SK-N-SH treated with all-trans-retinoic acid at 6 μM for 48 hours (cell line): ENCODE measurements around the gene SPP2.

Experiments
- GLIS3 ChIP-seq: fragments of 250-450 bp; sonication (Bioruptor Pico); IDR thresholded peaks from 2 replicates; pipeline ENCODE4 v1.5.0; 2020; ENCODE audit warnings: mild to moderate bottlenecking, moderate library complexity
- PATZ1 ChIP-seq: fragments of 250-450 bp; sonication (Bioruptor Pico); IDR thresholded peaks from 2 replicates; pipeline ENCODE4 v1.8.0; 2020; ENCODE audit warnings: mild to moderate bottlenecking, moderate library complexity, borderline replicate concordance
- ZC3H10 ChIP-seq: fragments of 250-450 bp; sonication (Bioruptor Pico); IDR thresholded peaks from 2 replicates; pipeline ENCODE4 v1.5.1; 2021; ENCODE audit warnings: mild to moderate bottlenecking, moderate library complexity
- ZFP30 ChIP-seq: fragments of 450-650 bp; formaldehyde crosslinking; IDR thresholded peaks from 2 replicates; pipeline ENCODE4 v1.5.0; 2022; ENCODE audit warnings: mild to moderate bottlenecking, moderate library complexity

- TF ChIP-seq GLIS3 (CRISPR knock-in tag), result no peak
- TF ChIP-seq ZFP30, result no peak
- no peak for TF ChIP-seq ZC3H10 (CRISPR knock-in tag)
- TF ChIP-seq PATZ1 (CRISPR knock-in tag), result no peak
Observed at GRCh38 chr2:234100686-234101085, 50.2 kb downstream of the SPP2 start.
